A549 treated with RU486 at 1 μM for 4 hours (cell line): Measurements from ENCODE around the gene OR2G2. TPM values are rescaled to one million over a fixed set of nuclear protein-coding genes. Genes with fewer than 3 reads are reported as not detected.

Experiments used
- total RNA-seq: library from RNA; stranded (reverse); fragments of 200-300 nt; extraction: Qiagen RNA extraction; gene quantifications from 5 replicates; pipeline ENCODE4 v1.2.3, GENCODE V29; 2022; ENCODE audit warnings: low read depth

The OR2G2 gene, protein sequence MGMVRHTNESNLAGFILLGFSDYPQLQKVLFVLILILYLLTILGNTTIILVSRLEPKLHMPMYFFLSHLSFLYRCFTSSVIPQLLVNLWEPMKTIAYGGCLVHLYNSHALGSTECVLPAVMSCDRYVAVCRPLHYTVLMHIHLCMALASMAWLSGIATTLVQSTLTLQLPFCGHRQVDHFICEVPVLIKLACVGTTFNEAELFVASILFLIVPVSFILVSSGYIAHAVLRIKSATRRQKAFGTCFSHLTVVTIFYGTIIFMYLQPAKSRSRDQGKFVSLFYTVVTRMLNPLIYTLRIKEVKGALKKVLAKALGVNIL
- not detected in 5 replicates for total RNA-seq

DNA sequence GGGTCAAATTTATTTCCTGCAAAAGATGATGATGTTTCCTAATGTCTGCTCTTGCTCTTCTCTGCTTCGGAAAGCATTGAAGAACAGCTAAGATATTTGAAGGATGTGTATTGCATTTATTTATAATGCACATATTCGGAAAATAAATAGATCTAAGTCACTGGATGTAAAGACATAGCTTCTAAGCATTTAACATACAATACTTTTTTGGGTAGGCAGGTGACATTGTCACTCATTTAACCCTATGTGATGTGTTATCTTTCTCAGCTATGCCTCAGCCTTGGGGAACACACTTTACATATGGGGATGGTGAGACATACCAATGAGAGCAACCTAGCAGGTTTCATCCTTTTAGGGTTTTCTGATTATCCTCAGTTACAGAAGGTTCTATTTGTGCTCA lies at the start of gene OR2G2:
Gene OR2G2 (plus strand): TSS at position 301 of the 400 bp plus-strand sequence. CDS start 0 bp downstream, at position 301.

DNA sequence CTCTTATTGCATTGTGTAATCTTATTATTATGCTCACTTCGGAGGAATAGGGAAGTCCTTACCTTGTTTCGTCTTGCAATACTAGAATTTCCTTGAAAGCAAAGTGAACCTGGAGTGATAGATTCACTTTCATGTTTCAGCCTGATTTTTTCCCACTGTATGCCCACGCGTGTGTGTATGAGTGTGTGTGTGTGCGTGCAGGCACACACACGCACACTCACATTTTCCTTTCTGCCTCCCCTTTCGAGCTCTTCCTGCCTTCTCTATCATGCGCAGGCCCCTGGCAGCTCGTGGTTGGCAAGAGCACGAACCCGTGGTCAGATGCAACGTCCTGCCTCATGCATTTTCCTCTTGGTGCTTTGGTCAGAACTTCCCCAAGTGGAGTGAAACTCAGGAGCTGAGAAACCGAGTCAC lies 39.4 kb upstream of the OR2G2 start, which contains the start of gene GCSAML:
Gene GCSAML (plus strand): TSS at position 366 of the 414 bp plus-strand sequence. CDS start 58 bp downstream, outside the sequence.

DNA sequence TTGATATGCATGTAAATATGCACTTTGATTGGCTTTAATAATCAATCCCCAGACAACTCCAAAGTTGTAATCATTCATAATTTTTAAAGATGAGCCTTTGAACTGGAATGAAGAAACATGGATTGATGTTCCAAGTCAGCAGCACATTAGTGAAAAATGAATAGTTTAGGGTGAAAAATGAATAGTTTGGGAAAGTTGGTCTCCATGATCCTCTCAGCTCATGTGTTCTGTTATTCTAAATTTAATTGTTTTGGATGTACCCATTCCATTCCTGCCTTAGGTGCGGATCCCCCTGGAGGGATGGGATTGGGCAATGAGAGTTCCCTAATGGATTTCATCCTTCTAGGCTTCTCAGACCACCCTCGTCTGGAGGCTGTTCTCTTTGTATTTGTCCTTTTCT lies 17.1 kb downstream of the OR2G2 start, which contains the start of gene OR2G3:
Gene OR2G3 (plus strand): TSS at position 301 of the 400 bp plus-strand sequence. CDS start 0 bp downstream, at position 301.

Other genes with a start within 250 kb of the OR2G2 start
- gene NLRP3, start 172.2 kb upstream of the OR2G2 start, total RNA-seq = not detected in 5 replicates
- not detected in 5 replicates for gene OR2B11, start 130.3 kb upstream of the OR2G2 start, total RNA-seq
- gene OR2C3, start 51.9 kb upstream of the OR2G2 start, total RNA-seq = not detected in 5 replicates
- not detected in 5 replicates for gene GCSAML, start 39.2 kb upstream of the OR2G2 start, total RNA-seq
- gene OR2G3, start 17.2 kb downstream of the OR2G2 start, total RNA-seq = not detected in 5 replicates
- not detected in 5 replicates for gene OR13G1, start 91.4 kb downstream of the OR2G2 start, total RNA-seq
- not detected in 5 replicates for gene OR6F1, start 128.3 kb downstream of the OR2G2 start, total RNA-seq
- gene OR14K1, start 150.3 kb downstream of the OR2G2 start, total RNA-seq = not detected in 5 replicates
- gene OR14A2, start 159.8 kb downstream of the OR2G2 start, total RNA-seq = not detected in 5 replicates
- gene OR1C1, start 172.2 kb downstream of the OR2G2 start, total RNA-seq = not detected in 5 replicates
- gene OR14A16, start 235.8 kb downstream of the OR2G2 start, total RNA-seq = not detected in 5 replicates